ENCODE measurements around the gene SFMBT2.
A peak's percentile ranks its signal among the peaks of the same experiment; 100 is the strongest.

Gene SFMBT2

GRCh38 chr10:7159517-7159916 is 251.3 kb downstream of the SFMBT2 start:
- no CpG with 5 or more reads among the region's 5 CpGs for WGBS (ENCODE audit: extremely low coverage, insufficient coverage, insufficient read length)
- no peak overlapping the region for H4K12ac ChIP-seq (ENCODE audit: low read depth, low read length)
- no peak overlapping the region for H3K27ac ChIP-seq (ENCODE audit: low read depth, low read length)
- H2BK12ac ChIP-seq (ENCODE audit: low read length): no peak overlapping the region
- no peak overlapping the region for H4K8ac ChIP-seq (ENCODE audit: low read depth, low read length)
- H2BK5ac ChIP-seq (ENCODE audit: low read depth, low read length, poor library complexity): no peak overlapping the region
- no peak overlapping the region for H2AK5ac ChIP-seq (ENCODE audit: low read length)
- no peaks in the 10 kb centered on the region for H3K27me3 ChIP-seq (ENCODE audit: insufficient read depth, low read length)
- no peak overlapping the region for H3K4me3 ChIP-seq (ENCODE audit: low read depth, low read length)
- H3K18ac ChIP-seq (ENCODE audit: low read length): no peak overlapping the region
- no peaks in the 10 kb centered on the region for H3K4me1 ChIP-seq (ENCODE audit: control insufficient read depth in 1 of 2, insufficient read depth in 2 of 2, low read length in 2 of 2)
- H4K91ac ChIP-seq (ENCODE audit: low read depth, low read length): no peak overlapping the region
- H3K23ac ChIP-seq (ENCODE audit: low read length): no peak overlapping the region
- no peak overlapping the region for H3K4me2 ChIP-seq (ENCODE audit: low read length)
- no peak overlapping the region for H3K4ac ChIP-seq (ENCODE audit: low read depth, low read length)
- H3K14ac ChIP-seq (ENCODE audit: low read length): no peak overlapping the region
- no peak for DNase-seq
- no peaks in the 10 kb centered on the region for H3K9me3 ChIP-seq (ENCODE audit: insufficient read depth, low read depth, low read length)
- peaks cover 1% of the 10 kb centered on the region for H3K79me2 ChIP-seq (ENCODE audit: control insufficient read depth, insufficient read depth, low read length, poor library complexity)
- H3K36me3 ChIP-seq (ENCODE audit: control insufficient read depth in 1 of 2, insufficient read depth in 2 of 2, low read length in 2 of 2): peaks cover 0 to 5% of the 10 kb centered on the region in 2 experiments
- H2BK120ac ChIP-seq (ENCODE audit: insufficient read depth, low read length, poor library complexity): no peak overlapping the region
- no peaks in the 10 kb centered on the region for H3K79me1 ChIP-seq (ENCODE audit: low read length)
- no peak overlapping the region for H3K9ac ChIP-seq (ENCODE audit: low read length)
- H2AFZ ChIP-seq (ENCODE audit: insufficient read depth, low read length, poor library complexity): no peak overlapping the region

- Histone ChIP-seq H3K79me1 (ENCODE audit: low read length) (no peaks in the 10 kb centered on the region), H3K4me2 (ENCODE audit: low read length) (no peak overlapping the region)
- WGBS (ENCODE audit: extremely low coverage, insufficient coverage, insufficient read length): no CpG with 5 or more reads among the region's 2 CpGs
Observed at GRCh38 chr10:7157091-7157490, 253.7 kb downstream of the SFMBT2 start.

GRCh38 chr10:7153750-7154149 is 257.1 kb downstream of the SFMBT2 start:
- Histone ChIP-seq H3K4me1 (ENCODE audit: control insufficient read depth in 1 of 2, insufficient read depth in 2 of 2, low read length in 2 of 2) (no peaks in the 10 kb centered on the region), H2BK5ac (ENCODE audit: low read depth, low read length, poor library complexity) (no peak overlapping the region), H3K9me3 (ENCODE audit: insufficient read depth, low read depth, low read length) (no peaks in the 10 kb centered on the region), H2BK120ac (ENCODE audit: insufficient read depth, low read length, poor library complexity) (no peak overlapping the region), H3K14ac (ENCODE audit: low read length) (no peak overlapping the region), H2AK5ac (ENCODE audit: low read length) (no peak overlapping the region), H2BK12ac (ENCODE audit: low read length) (no peak overlapping the region), H3K36me3 (ENCODE audit: control insufficient read depth in 1 of 2, insufficient read depth in 2 of 2, low read length in 2 of 2) (no peaks in the 10 kb centered on the region), H4K12ac (ENCODE audit: low read depth, low read length) (no peak overlapping the region), H3K23ac (ENCODE audit: low read length) (no peak overlapping the region), H3K4ac (ENCODE audit: low read depth, low read length) (no peak overlapping the region), H3K27ac (ENCODE audit: low read depth, low read length) (no peak overlapping the region), H3K79me2 (ENCODE audit: control insufficient read depth, insufficient read depth, low read length, poor library complexity) (no peaks in the 10 kb centered on the region), H3K79me1 (ENCODE audit: low read length) (no peaks in the 10 kb centered on the region), H4K91ac (ENCODE audit: low read depth, low read length) (no peak overlapping the region), H3K4me2 (ENCODE audit: low read length) (no peak overlapping the region), H3K27me3 (ENCODE audit: insufficient read depth, low read length) (no peaks in the 10 kb centered on the region), H2AFZ (ENCODE audit: insufficient read depth, low read length, poor library complexity) (no peak overlapping the region), H3K18ac (ENCODE audit: low read length) (no peak overlapping the region), H3K4me3 (ENCODE audit: low read depth, low read length) (no peak overlapping the region), H3K9ac (ENCODE audit: low read length) (no peak overlapping the region), H4K8ac (ENCODE audit: low read depth, low read length) (no peak overlapping the region)
- DNase-seq: peak in 1 of 2 donors; percentile 13
- no CpG with 5 or more reads among the region's 1 CpG for WGBS (ENCODE audit: extremely low coverage, insufficient coverage, insufficient read length)

More at GRCh38 chr10:7157091-7157490, 253.7 kb downstream of the SFMBT2 start:
- no peak overlapping the region for H4K91ac ChIP-seq (ENCODE audit: low read depth, low read length)
- no peaks in the 10 kb centered on the region for H3K27me3 ChIP-seq (ENCODE audit: insufficient read depth, low read length)
- H2AK5ac ChIP-seq (ENCODE audit: low read length): no peak overlapping the region
- no peak overlapping the region for H3K23ac ChIP-seq (ENCODE audit: low read length)
- no peak overlapping the region for H3K18ac ChIP-seq (ENCODE audit: low read length)
- H3K4me3 ChIP-seq (ENCODE audit: low read depth, low read length): no peak overlapping the region
- no peaks in the 10 kb centered on the region for H3K4me1 ChIP-seq (ENCODE audit: control insufficient read depth in 1 of 2, insufficient read depth in 2 of 2, low read length in 2 of 2)
- H3K79me2 ChIP-seq (ENCODE audit: control insufficient read depth, insufficient read depth, low read length, poor library complexity): peaks cover 1% of the 10 kb centered on the region
- no peak overlapping the region for H3K4ac ChIP-seq (ENCODE audit: low read depth, low read length)
- no peak overlapping the region for H4K8ac ChIP-seq (ENCODE audit: low read depth, low read length)
- no peak overlapping the region for H2BK5ac ChIP-seq (ENCODE audit: low read depth, low read length, poor library complexity)
- no peaks in the 10 kb centered on the region for H3K9me3 ChIP-seq (ENCODE audit: insufficient read depth, low read depth, low read length)
- no peak overlapping the region for H2AFZ ChIP-seq (ENCODE audit: insufficient read depth, low read length, poor library complexity)
- no peak for DNase-seq
- no peak overlapping the region for H3K14ac ChIP-seq (ENCODE audit: low read length)
- H2BK12ac ChIP-seq (ENCODE audit: low read length): no peak overlapping the region
- no peak overlapping the region for H3K27ac ChIP-seq (ENCODE audit: low read depth, low read length)
- no peaks in the 10 kb centered on the region for H3K36me3 ChIP-seq (ENCODE audit: control insufficient read depth in 1 of 2, insufficient read depth in 2 of 2, low read length in 2 of 2)
- H3K9ac ChIP-seq (ENCODE audit: low read length): no peak overlapping the region
- H2BK120ac ChIP-seq (ENCODE audit: insufficient read depth, low read length, poor library complexity): no peak overlapping the region
- H4K12ac ChIP-seq (ENCODE audit: low read depth, low read length): no peak overlapping the region

- Histone ChIP-seq H3K79me1 (ENCODE audit: low read length) (no peaks in the 10 kb centered on the region), H4K12ac (ENCODE audit: low read depth, low read length) (no peak overlapping the region), H2BK120ac (ENCODE audit: insufficient read depth, low read length, poor library complexity) (no peak overlapping the region), H3K27ac (ENCODE audit: low read depth, low read length) (no peak overlapping the region), H3K4ac (ENCODE audit: low read depth, low read length) (no peak overlapping the region), H2BK12ac (ENCODE audit: low read length) (no peak overlapping the region), H3K27me3 (ENCODE audit: insufficient read depth, low read length) (no peaks in the 10 kb centered on the region), H3K23ac (ENCODE audit: low read length) (no peak overlapping the region), H3K36me3 (ENCODE audit: control insufficient read depth in 1 of 2, insufficient read depth in 2 of 2, low read length in 2 of 2) (no peaks in the 10 kb centered on the region), H3K4me2 (ENCODE audit: low read length) (no peak overlapping the region), H4K8ac (ENCODE audit: low read depth, low read length) (no peak overlapping the region), H3K9me3 (ENCODE audit: insufficient read depth, low read depth, low read length) (no peaks in the 10 kb centered on the region), H3K79me2 (ENCODE audit: control insufficient read depth, insufficient read depth, low read length, poor library complexity) (no peaks in the 10 kb centered on the region), H3K14ac (ENCODE audit: low read length) (no peak overlapping the region), H3K9ac (ENCODE audit: low read length) (no peak overlapping the region), H2AFZ (ENCODE audit: insufficient read depth, low read length, poor library complexity) (no peak overlapping the region), H2BK5ac (ENCODE audit: low read depth, low read length, poor library complexity) (no peak overlapping the region), H4K91ac (ENCODE audit: low read depth, low read length) (no peak overlapping the region), H3K4me3 (ENCODE audit: low read depth, low read length) (no peak overlapping the region), H3K18ac (ENCODE audit: low read length) (no peak overlapping the region), H3K4me1 (ENCODE audit: control insufficient read depth in 1 of 2, insufficient read depth in 2 of 2, low read length in 2 of 2) (no peaks in the 10 kb centered on the region), H2AK5ac (ENCODE audit: low read length) (no peak overlapping the region)
- no CpG with 5 or more reads among the region's 3 CpGs for WGBS (ENCODE audit: extremely low coverage, insufficient coverage, insufficient read length)
- no peak for DNase-seq
Observed at GRCh38 chr10:7152982-7153381, 257.9 kb downstream of the SFMBT2 start.

All from trophoblast cell (in vitro differentiated cells and primary cell).